NOMO-1 treated with dmso at 0.1 percent for 144 hours (cell line): ENCODE data around the gene FAIM.
"Not testable (repeated sequence)": the region's sequence is repeated elsewhere in the genome, so short reads cannot be mapped to it uniquely, and the experiment has no call there.

Experiments
- DNase-seq: peaks from one replicate; lab custom pipeline; 2025; ENCODE audit not compliant: unreplicated experiment; lab: John Stamatoyannopoulos, UW

FAIM gene

GRCh38 chr3:138608322-138609135 is at the start of gene FAIM:
TSS of gene FAIM (plus strand) at chr3:138608771. CDS start at chr3:138619727, 10,956 bp downstream.
- peak; percentile 64 for DNase-seq

- DNase-seq = no peak
Measured at GRCh38 chr3:138559134-138559533, 49.4 kb upstream of the FAIM start.

GRCh38 chr3:138560501-138560900 is 48.1 kb upstream of the FAIM start:
- DNase-seq = no peak

GRCh38 chr3:138562902-138563301 is 45.7 kb upstream of the FAIM start:
- DNase-seq = not testable (repeated sequence)

- DNase-seq = not testable (repeated sequence)
Measured at GRCh38 chr3:138566293-138566692, 42.3 kb upstream of the FAIM start.

- DNase-seq = no peak
Measured at GRCh38 chr3:138567403-138567802, 41.2 kb upstream of the FAIM start.

- no peak for DNase-seq
Measured at GRCh38 chr3:138569090-138569489, 39.5 kb upstream of the FAIM start.

GRCh38 chr3:138569624-138570023 is 38.9 kb upstream of the FAIM start:
- DNase-seq = not testable (repeated sequence)

GRCh38 chr3:138573138-138573537 is 35.4 kb upstream of the FAIM start:
- no peak for DNase-seq

- DNase-seq = no peak
Measured at GRCh38 chr3:138578141-138578540, 30.4 kb upstream of the FAIM start.

GRCh38 chr3:138578961-138579574 is 29.5 kb upstream of the FAIM start:
- no peak for DNase-seq

- DNase-seq = no peak
Measured at GRCh38 chr3:138587374-138587773, 21.2 kb upstream of the FAIM start.

- no peak for DNase-seq
Measured at GRCh38 chr3:138588445-138588844, 20.1 kb upstream of the FAIM start.

GRCh38 chr3:138591392-138591791 is 17.2 kb upstream of the FAIM start:
- no peak for DNase-seq

GRCh38 chr3:138593488-138594149 is 15.0 kb upstream of the FAIM start:
- no peak for DNase-seq

GRCh38 chr3:138594150-138594934 is 14.2 kb upstream of the FAIM start, which contains the start of gene CEP70:
TSS of gene CEP70 (minus strand) at chr3:138594260. CDS start at chr3:138572927, 21,333 bp downstream.
- no peak for DNase-seq

GRCh38 chr3:138594935-138595610 is 13.5 kb upstream of the FAIM start:
- DNase-seq = no peak

- not testable (repeated sequence) for DNase-seq
Measured at GRCh38 chr3:138597186-138597976, 11.2 kb upstream of the FAIM start.

GRCh38 chr3:138598534-138598933 is 10.0 kb upstream of the FAIM start:
- no peak for DNase-seq
